ENCODE measurements around the gene STIMATE. TPM values are rescaled to one million over a fixed set of nuclear protein-coding genes. Genes with fewer than 3 reads are reported as not detected.

STIMATE gene
- total and polyA plus RNA-seq, 12 donors, result 4.0 to 9.7 (median 6.9) TPM

- intact Hi-C loops (cut with DNase I), result no loop called here
- H3K27me3 ChIP-seq, result no peaks in the 10 kb centered on the region
- TF ChIP-seq CTCF (IDR thresholded peaks at IDR 0.05), result no peak
- peaks cover 0 to 26% (median 12%) of the 10 kb centered on the region in 9 donors for H3K4me1 ChIP-seq
- no peak for ATAC-seq
- H3K36me3 ChIP-seq, result peaks cover 0 to 45% (median 0%) of the 10 kb centered on the region in 9 donors
- 74 to 79% methylated on average over 10 of the region's 10 CpGs for WGBS, 2 donors
- no peak overlapping the region for H3K27ac ChIP-seq
- no peak for DNase-seq
- no peaks in the 10 kb centered on the region for H3K9me3 ChIP-seq
- H3K4me3 ChIP-seq, result no peak overlapping the region
These were observed 69.4 kb downstream of the STIMATE start for GRCh38 chr3:52827866-52828376.

GRCh38 chr3:52827441-52827840 is 69.9 kb downstream of the STIMATE start:
- DNase-seq (no peak), ATAC-seq (no peak)
- H3K27me3 ChIP-seq, result no peaks in the 10 kb centered on the region
- intact Hi-C loops (cut with DNase I), result no loop called here
- no peak overlapping the region for H3K4me3 ChIP-seq
- peaks cover 0 to 46% (median 0%) of the 10 kb centered on the region in 9 donors for H3K36me3 ChIP-seq
- H3K27ac ChIP-seq, result no peak overlapping the region
- WGBS, 2 donors, result 70 to 71% methylated on average over 9 of the region's 9 CpGs
- H3K4me1 ChIP-seq, result peaks cover 0 to 26% (median 12%) of the 10 kb centered on the region in 9 donors
- no peak for TF ChIP-seq CTCF (IDR thresholded peaks at IDR 0.05)
- no peaks in the 10 kb centered on the region for H3K9me3 ChIP-seq

- DNase-seq, result no peak
- Histone ChIP-seq H3K9me3 (no peaks in the 10 kb centered on the region), H3K36me3 (peaks cover 0 to 61% (median 0%) of the 10 kb centered on the region in 9 donors), H3K4me1 (no peaks in the 10 kb centered on the region), H3K4me3 (no peak overlapping the region), H3K27ac (no peak overlapping the region), H3K27me3 (no peaks in the 10 kb centered on the region)
- TF ChIP-seq CTCF (IDR thresholded peaks at IDR 0.05), result no peak
- intact Hi-C loops (cut with DNase I), result no loop called here
- ATAC-seq, result no peak
- WGBS, 2 donors, result 88 to 97% methylated on average over 10 of the region's 10 CpGs
These were observed 73.3 kb downstream of the STIMATE start for GRCh38 chr3:52824037-52824436.

GRCh38 chr3:52822363-52822762 is 75.0 kb downstream of the STIMATE start:
- WGBS, 2 donors, result 92% methylated on average over 5 of the region's 5 CpGs
- no peak for ATAC-seq

More at GRCh38 chr3:52822363-52822762, 75.0 kb downstream of the STIMATE start:
- Histone ChIP-seq H3K9me3 (no peaks in the 10 kb centered on the region), H3K27me3 (no peaks in the 10 kb centered on the region), H3K4me3 (no peak overlapping the region), H3K27ac (no peak overlapping the region), H3K4me1 (no peaks in the 10 kb centered on the region), H3K36me3 (peaks cover 0 to 61% (median 0%) of the 10 kb centered on the region in 9 donors)
- no peak for TF ChIP-seq CTCF (IDR thresholded peaks at IDR 0.05)
- intact Hi-C loops (cut with DNase I), result no loop called here
- DNase-seq, result no peak
